NCI-H146 treated with DMSO at 0.1 percent for 48 hours (cell line): ENCODE results near the gene IL1F10.

Experiments
- DNase-seq: peaks from one replicate; lab custom pipeline; 2025; ENCODE audit not compliant: unreplicated experiment; lab: John Stamatoyannopoulos, UW

Gene IL1F10

DNA sequence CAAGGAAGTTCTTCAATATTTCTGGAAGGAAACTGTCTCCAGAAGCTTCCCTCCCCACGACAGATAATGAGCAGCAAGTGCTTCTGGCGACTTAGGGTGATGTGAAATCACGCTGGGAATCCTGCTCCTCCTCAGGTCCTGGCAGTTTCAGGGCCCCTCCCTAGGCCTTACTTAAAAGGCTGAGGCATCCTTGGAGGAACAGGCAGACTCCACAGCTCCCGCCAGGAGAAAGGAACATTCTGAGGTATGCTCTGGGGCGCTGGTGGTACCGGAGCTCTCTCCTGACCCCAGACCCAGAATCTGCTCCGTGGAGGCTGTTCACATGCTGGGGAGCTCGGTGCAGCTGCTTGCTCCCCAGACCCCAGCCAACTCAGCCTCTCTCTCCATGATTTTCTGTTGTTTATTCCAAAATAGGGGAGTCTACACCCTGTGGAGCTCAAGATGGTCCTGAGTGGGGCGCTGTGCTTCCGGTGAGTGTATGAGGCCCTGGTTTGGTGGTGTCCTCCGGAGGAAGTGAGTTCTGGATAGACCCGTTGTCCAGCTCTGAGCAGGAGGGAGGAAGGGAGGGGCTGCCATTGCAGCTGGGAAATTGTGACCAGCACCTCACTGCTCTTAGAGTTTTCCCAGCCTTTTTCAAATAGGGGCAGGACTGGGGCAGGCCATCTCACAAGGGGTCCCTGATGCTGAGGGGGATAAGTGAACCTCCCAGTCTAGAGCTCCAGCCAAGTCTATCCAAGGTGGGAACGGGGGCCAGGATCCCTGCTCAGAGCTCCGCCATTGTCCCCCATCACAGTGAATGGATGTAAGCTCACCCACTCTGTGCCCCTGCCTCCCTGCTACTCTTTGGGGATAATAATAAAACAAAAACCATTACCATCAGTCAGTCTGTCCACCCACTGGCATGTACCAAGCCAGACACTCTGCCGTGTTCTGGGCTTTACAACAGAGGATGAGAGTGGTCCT lies 8.5 kb upstream of the IL1F10 start, which contains the start of gene IL36RN:
IL36RN (plus strand) TSS at position 201 of the 963 bp plus-strand sequence; CDS start at position 442, 241 bp downstream.
- DNase-seq, result no peak

DNA sequence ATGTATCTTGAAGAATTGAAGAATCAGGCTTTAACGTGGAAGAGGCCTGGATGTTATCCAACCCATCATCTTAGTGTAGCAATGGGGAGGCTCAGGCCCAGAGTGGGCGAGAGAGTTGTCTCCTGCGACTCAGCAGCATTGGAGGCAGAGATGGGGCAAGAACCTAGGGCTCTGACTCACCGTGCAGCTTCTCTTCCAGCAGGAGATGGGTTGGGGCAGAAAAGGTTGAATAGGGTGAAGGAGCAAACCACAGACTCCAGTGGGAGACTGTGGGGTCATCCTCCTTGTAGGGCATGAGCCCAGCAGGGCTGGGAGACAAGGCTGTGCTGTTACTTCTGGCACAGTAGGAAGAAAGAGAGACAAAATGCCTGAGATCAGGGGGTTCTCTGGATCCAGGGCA lies 7.4 kb upstream of the IL1F10 start:
- DNase-seq, result no peak

DNA sequence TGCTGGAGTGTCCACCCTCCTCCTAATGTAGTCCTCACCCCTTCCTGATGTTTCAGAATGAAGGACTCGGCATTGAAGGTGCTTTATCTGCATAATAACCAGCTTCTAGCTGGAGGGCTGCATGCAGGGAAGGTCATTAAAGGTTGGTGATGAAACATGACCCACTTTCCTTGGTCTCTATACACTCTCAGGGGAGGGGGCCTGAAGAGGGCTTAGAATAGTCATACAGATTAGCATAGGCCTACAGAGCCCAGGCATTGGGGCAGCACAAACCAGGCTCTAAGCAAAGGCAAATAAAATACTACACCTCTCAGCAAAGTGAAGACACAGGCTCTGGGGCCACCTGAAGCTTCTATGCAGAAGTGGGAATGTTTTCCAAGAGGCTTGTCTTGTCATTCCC lies 7.0 kb upstream of the IL1F10 start:
- no peak for DNase-seq

DNA sequence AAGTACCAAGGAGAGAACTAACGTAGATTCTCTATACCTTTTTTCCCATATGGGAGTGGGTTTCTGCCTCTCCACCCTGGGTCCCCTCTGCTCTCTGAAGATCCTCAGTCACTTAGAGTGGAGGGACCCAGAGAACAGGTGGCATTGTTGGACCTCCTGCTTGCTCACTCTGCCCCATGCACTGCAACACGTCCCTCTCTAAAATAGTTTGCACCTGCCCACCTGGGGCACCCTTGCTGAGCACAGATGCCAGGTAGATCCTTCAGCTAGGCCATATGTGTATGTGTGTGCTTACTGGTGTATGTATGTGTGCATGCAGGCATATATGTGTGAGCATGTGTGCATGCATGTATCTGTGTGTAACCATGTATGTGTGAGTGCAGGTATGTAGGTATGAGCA lies 6.5 kb upstream of the IL1F10 start:
- no peak for DNase-seq

DNA sequence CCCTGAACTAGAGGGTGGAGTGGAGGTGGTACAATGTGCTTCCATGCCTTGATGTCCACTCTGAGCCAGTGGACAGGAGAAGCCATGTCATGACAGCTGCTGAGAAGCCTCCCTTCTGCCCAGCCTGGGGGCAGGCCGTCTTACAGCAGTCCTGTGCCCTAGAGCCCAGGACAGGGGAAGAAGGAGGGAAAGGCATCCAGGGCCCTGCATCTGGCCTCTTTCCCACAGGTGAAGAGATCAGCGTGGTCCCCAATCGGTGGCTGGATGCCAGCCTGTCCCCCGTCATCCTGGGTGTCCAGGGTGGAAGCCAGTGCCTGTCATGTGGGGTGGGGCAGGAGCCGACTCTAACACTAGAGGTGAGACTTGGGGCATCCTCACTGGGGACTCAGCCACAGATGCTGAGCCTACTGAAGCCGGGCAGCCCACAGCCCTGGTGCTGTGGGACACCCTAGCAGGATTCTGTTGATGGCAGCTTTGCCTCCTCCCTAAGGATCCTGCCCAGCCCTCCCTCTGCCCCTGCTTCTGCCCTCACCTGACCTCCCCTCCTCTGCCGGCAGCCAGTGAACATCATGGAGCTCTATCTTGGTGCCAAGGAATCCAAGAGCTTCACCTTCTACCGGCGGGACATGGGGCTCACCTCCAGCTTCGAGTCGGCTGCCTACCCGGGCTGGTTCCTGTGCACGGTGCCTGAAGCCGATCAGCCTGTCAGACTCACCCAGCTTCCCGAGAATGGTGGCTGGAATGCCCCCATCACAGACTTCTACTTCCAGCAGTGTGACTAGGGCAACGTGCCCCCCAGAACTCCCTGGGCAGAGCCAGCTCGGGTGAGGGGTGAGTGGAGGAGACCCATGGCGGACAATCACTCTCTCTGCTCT lies 5.6 kb upstream of the IL1F10 start:
- DNase-seq, result no peak

DNA sequence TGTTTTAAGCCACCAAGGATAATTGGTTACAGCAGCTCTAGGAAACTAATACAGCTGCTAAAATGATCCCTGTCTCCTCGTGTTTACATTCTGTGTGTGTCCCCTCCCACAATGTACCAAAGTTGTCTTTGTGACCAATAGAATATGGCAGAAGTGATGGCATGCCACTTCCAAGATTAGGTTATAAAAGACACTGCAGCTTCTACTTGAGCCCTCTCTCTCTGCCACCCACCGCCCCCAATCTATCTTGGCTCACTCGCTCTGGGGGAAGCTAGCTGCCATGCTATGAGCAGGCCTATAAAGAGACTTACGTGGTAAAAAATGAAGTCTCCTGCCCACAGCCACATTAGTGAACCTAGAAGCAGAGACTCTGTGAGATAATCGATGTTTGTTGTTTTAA lies 3.5 kb upstream of the IL1F10 start:
- DNase-seq, result no peak

DNA sequence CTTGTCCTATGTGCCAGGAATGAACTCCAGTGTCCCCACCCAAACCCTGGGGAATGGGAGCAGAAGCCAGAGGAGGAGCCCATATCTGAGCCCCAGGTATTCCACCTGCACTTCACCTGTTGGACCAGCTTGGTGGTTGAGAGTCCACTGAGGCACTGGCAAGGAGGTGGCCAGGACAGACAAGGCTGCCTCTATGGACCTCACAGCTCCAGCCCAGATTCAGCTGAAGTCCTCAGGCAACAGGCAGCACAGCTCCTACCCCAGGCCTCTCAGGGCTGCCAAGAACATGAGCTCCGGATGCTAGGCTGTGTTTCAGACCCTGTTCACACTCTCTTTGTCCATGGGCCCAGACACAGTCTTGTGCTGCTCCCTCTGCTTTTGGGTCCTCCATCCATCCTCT lies 2.9 kb upstream of the IL1F10 start:
- DNase-seq, result no peak

DNA sequence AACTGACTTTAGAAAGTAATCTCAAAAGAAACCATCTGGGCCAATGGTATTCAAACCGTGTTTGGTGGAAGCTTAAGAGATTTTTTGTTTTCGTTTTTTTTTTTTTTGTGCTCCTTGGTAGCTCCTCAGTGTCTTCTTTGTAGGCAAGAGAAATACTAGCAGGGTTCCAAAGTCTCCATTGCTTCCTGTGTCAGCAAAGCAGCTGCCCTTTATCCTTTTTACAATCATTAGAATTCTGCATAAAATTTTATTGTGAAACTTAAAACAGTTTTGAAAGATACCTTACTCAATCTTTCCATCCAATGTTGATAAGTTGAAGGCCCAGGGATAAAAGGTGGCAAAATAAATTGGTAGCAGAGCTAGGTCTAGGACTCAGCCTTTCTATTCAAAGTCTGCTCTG lies 479 bp downstream of the IL1F10 start:
- DNase-seq, result no peak

DNA sequence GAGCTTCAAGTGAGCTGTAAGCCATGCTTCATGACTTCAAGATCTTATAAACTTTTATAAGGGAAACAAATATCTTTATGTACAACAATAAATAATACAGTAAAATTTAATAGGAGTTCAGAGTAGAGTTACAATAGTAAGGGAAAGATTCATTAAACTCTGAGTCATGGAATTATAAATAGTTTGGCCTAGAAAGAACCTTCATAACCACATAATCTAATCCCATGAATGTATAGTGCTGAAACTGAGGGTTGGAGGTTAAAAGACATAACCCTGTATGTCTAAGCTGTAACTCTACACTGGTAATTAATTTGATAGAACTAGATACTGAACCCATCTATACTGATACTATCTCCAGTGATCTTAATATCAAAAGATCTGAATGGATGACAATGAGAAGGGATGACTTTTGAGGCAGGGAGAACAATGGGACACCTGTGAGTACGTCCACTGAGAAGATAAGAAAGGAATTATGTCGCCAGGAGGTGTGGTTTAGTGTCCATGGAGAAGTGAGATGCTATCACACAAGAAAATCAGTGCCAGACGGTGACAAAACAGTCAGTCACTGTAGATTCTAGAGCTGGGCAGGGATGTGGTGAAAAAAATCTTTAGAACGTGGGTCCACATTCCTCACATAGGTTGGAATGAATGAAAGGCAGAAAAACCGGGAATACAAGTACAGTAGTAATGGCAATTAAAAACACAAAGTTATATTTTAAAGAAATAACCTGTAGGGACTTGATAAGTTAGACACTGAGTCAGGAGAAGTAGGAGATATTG lies 1.1 kb downstream of the IL1F10 start:
- DNase-seq, result no peak

DNA sequence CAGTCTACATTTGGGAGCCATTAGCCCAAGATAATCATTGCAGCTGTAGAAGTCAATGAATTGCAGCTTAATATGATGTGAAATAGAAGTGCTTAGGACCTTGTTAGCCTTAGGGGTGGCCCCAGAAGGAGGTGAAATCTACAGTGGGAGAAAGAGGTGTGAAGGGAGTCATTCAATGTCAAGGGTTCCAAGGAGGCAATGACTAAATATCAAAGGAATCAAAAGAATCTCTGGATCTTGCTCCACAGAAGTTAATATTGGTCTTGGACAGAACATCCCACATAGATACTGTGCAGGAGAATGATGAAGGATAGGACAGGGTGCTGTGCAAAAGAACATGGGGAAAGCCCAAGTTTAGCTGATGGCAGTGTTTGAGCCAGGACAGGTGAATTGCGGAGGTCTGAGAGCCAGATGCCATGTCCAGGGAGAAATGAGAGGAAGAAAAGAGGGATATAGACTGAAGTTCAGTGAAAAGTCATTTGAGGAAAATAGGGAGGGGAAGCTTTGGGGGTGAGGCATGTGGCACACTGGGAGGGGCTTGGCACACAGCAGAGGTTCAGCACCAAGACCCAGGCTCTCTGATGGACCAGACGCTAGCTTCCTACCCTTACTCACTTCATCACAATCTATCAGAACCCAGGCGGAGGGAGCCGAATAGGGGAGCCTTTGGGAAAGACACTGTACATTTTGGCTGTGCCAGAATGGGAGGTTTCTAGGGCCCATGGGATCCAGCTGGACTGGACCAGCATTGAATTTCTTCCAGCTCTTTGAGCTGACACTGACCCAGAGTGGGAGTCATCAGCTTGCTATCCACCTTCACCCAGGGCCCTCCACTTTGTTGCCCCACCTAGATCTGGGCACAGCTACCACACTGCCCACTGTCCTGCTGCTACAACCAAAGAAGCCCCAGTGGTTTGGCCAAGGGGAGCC lies 2.2 kb downstream of the IL1F10 start:
- no peak for DNase-seq

DNA sequence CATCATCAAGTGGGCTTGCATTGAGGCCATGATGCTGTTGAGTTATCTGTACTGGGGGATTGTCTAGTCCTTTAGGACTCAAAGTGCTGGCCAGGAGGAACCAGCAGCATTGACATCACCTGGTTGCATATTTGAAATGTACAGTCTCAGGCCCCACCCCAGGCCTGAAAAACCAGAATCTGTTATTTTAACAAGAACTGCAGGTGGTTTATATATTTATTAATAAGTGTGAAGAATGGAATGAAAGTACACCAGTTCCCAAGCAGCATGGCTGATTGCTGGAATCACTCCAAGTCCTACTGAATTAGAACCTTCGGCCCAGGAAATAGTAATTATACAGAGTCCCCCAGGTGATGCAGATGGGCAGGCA lies 2.8 kb downstream of the IL1F10 start:
- DNase-seq, result no peak

DNA sequence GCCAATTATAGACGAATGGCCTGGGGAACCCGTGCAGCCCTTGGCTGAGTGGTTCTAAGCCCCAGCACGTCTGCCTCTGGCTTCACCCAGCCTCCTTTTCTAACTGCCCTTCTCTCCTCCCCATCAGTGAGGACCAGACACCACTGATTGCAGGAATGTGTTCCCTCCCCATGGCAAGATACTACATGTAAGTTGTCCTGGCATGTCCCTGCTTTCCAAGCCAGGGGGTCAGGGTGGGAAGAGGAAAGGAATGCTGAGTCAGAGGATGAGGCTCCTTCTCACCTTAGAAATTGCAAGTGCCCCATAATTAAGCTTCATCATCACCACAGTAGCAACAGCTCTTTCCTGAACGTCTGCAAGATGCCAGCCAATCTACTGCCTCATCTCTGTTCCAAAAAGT lies 4.8 kb downstream of the IL1F10 start:
- DNase-seq, result no peak

DNA sequence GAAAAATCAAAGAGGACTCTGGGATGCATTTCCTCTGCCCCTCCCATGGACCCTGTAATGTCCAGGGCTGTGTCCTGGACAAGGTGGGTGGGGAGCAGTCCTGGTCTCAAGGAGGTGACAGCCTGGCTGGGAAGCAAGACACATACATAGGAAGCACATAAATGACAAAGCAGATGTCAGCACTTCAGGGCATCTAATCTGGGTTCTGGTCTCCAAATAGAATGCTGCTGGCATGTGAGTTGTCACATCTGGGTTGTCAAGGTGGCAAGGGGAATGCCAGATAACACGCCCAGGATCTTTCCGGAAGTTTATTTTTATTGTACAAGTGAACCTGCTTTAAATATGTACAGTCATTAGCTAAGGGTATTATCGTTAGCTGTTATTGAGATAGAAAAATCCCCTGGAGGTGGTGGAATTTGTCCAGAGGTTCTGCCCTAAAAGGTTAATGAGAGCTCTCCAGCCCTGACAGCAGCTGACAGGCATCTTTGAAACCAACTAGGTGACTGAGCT lies 5.6 kb downstream of the IL1F10 start:
- DNase-seq, result no peak

DNA sequence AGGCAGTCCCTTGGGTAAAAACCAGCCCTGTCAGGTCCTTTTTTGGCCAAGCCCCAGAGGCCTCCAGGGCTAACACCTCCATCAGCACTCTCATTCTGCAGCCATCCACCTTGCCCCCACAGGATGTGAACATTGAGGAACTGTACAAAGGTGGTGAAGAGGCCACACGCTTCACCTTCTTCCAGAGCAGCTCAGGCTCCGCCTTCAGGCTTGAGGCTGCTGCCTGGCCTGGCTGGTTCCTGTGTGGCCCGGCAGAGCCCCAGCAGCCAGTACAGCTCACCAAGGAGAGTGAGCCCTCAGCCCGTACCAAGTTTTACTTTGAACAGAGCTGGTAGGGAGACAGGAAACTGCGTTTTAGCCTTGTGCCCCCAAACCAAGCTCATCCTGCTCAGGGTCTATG lies 7.3 kb downstream of the IL1F10 start:
- DNase-seq, result no peak

DNA sequence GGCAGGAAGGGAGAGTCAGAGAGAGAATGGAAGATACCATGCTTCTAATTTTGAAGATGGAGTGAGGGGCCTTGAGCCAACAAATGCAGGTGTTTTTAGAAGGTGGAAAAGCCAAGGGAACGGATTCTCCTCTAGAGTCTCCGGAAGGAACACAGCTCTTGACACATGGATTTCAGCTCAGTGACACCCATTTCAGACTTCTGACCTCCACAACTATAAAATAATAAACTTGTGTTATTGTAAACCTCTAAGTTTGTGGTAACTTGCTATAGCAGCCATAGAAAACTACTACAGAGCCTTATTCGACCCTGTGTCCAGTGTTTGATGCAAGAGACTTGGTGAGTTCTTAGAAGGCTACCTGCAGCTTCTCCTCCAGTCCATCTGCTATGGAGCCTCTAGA lies 7.8 kb downstream of the IL1F10 start:
- no peak for DNase-seq

DNA sequence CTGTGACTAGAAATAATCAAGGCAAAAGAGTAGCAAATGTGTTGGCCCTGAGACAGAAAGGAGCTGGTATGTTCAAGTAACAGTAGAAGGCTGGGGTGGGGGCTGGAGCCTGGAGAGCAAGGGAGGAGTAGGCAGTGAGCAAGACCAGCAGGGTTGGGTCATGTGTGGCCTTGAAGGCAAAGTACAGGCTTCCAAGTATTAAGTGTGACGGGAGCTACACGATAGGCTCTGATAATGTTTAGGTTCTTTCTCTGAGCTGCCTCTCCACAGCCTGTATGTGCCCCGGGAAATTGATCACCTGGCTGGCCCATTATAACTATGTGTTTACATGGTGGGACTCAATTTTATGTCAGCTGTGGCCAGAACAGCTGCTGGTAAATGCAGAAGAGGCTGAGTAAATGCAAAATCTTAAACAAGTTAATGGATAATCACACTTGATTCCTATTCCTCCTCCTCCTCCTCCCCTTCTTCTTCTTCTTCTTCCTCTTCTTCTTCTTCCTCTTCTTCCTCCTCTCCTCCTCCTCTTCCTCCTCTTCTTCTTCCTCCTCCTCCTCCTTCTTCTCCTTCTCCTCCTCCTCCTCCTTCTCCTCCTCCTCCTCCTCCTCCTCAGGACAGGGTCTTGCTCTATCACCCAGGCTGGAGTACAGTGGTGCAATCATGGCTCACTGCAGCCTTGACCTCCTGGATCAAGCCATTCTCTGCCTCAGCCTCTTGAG lies 9.3 kb downstream of the IL1F10 start:
- DNase-seq, result no peak

DNA sequence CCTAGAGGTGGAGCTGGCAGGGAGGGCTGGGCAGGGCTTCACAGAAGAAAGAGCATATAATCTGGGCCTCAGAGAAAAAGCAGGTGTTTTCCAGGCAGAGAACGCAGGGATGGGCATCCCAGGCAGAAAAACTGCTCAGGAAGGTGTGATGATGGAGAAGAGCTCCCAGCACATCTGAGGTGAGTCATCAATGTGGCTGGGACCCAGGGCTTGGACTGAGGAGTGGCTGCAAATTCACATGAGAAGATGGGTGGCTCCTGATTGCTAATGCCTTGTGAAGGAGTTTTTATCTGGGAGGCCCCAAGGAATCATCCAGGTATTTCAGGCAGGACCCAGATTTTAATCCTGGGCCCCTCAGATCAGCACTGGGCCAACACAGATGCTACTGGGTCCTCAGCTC lies 10.2 kb downstream of the IL1F10 start:
- DNase-seq, result no peak

DNA sequence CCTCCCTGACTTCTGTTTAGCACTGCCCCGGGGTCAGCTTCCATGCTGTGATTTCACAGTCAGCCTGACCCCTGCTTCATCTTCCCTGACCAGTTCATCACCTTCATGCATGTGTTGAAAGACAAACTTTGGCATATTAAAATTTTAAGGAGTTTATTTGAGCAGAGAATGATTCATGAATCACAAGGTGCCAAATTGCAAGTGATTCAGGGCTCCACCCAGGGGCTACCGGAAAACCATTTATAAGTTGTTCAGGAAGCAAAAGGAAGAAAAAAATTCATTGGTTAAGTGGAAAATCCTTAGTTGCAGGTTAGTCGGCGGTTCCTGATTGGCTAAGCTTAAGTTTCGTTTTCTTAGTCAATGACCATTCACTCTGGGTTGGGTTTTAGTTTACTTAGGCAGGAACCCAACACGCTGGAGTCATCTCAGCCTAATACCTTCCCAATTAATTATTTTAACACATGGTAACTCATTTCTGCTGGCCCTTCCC lies 10.6 kb downstream of the IL1F10 start:
- DNase-seq, result no peak

DNA sequence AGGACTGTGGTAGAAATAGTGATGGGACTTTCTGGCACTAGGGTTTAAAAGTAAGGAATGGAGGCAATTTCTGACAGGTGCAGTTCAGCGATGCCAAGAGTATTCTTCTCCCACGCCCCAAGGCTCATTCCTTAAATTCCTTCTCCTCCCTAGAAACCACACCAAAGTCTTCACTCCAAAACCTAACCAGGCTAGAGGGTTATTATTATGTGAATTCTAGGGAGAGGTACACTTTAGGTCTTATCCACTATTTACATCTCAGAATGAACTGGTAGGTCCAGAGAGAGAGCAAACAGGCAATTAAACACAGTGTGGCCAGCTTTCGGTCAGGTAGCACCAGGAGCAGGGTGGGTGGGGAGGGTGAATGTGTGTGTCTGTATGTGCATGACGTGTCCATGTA lies 11.4 kb downstream of the IL1F10 start:
- DNase-seq, result no peak
